HL-60 (cell line): ENCODE data around the gene FAM136A.

Source experiments
- CTCF ChIP-seq: IDR thresholded peaks from one replicate; pipeline ENCODE4 v1.5.1; 2011; ENCODE audit warnings: low read length, control low read depth, inconsistent platforms; ENCODE audit not compliant: insufficient read depth
- POLR2AphosphoS5 ChIP-seq: IDR thresholded peaks from 2 replicates; pipeline ENCODE4 v1.6.1; 2012; ENCODE audit warnings: low read depth
- REST ChIP-seq: IDR thresholded peaks from 2 replicates; pipeline ENCODE4 v1.6.1; 2012; ENCODE audit warnings: low read depth; ENCODE audit not compliant: insufficient replicate concordance
- SPI1 ChIP-seq: IDR thresholded peaks from 2 replicates; pipeline ENCODE4 v1.6.1; 2012; ENCODE audit warnings: low read depth, mild to moderate bottlenecking, borderline replicate concordance

GRCh38 chr2:70280242-70280798 lies 21.5 kb downstream of the FAM136A start:
- TF ChIP-seq CTCF (no peak), REST (no peak), POLR2AphosphoS5 (no peak), SPI1 (no peak)
